Heart right ventricle (tissue), 16 donors: Measurements from ENCODE around the gene ZNF396. TPM values are rescaled to one million over a fixed set of nuclear protein-coding genes. Genes with fewer than 3 reads are reported as not detected.

Experiments
- ATAC-seq, 8 donors: fragments of 200-7000 bp; cut with Tn5 transposase; one replicate each; pipeline ENCODE4 v1.9.1; 2020; ENCODE audit warnings: mild to moderate bottlenecking in 8 of 8, moderate library complexity in 8 of 8, moderate number of reproducible peaks in 1 of 8
- DNase-seq, 2 donors: peaks; one replicate each; pipeline ENCODE4 v3.0.0-alpha.2; 2020
- H3K27ac ChIP-seq, 10 donors: fragments of 200-600 bp; sonication (generic) in 2 of 10; one replicate each; pipeline versions ENCODE4 v1.5.0 to v1.8.0; 2020 to 2022; ENCODE audit warnings: mild to moderate bottlenecking in 3 of 10
- H3K27me3 ChIP-seq, 7 donors: fragments of 200-600 bp; one replicate each; pipeline ENCODE4 v1.8.0; 2021 to 2022; ENCODE audit warnings: mild to moderate bottlenecking in 2 of 7
- H3K36me3 ChIP-seq, 9 donors: fragments of 200-600 bp; sonication (generic) in 1 of 9; one replicate each; pipeline versions ENCODE4 v1.5.0 to v1.8.0; 2020 to 2022; ENCODE audit warnings: mild to moderate bottlenecking in 2 of 9
- H3K4me1 ChIP-seq, 9 donors: fragments of 200-600 bp; sonication (generic) in 1 of 9; one replicate each; pipeline versions ENCODE4 v1.5.0 to v1.8.0; 2020 to 2022; ENCODE audit warnings: mild to moderate bottlenecking in 4 of 9
- H3K4me3 ChIP-seq, 10 donors: fragments of 200-600 bp; sonication (generic) in 2 of 10; one replicate each; pipeline versions ENCODE4 v1.5.0 to v1.8.0; 2020 to 2022; ENCODE audit warnings: mild to moderate bottlenecking in 7 of 10, moderate library complexity in 2 of 10
- H3K9me3 ChIP-seq, 11 donors: fragments of 200-600 bp in 10 of 11; sonication (generic) in 2 of 11; one replicate each; pipeline versions ENCODE4 v1.5.0 to v1.8.0; 2013 to 2022; ENCODE audit warnings: mild to moderate bottlenecking in 2 of 11, control low read depth in 1 of 11, moderate library complexity in 1 of 11
- WGBS, 2 donors: extraction: QIAGEN DNeasy Blood & Tissue Kit; methylation state at CpG; one replicate each; pipeline ENCODE4 v1.1.7; 2013; ENCODE audit warnings: inconsistent platforms in 1 of 2; 5-methylcytosine and 5-hydroxymethylcytosine counted together
- intact Hi-C, 10 donors: fragments of 100-400 bp; cut with DNase I; formaldehyde crosslinking; loops; one replicate each; pipeline versions ENCODE4 v1.11.1 to v1.14.2; 2022
- polyA plus RNA-seq, 2 donors: library from polyadenylated mRNA; stranded (reverse); fragments of 200-250 nt; gene quantifications; one replicate each; pipeline ENCODE4 v1.2.3, GENCODE V29; 2013
- total RNA-seq, 10 donors: library from RNA; stranded (reverse); fragmentation: NEBNext Ultra II Directional in 3 of 10; extraction: Animal tissue kit (Norgen Biotek cat#: 25700) in 3 of 10; gene quantifications; one replicate each; pipeline versions ENCODE4 v1.2.1 to v1.2.4, GENCODE V29; 2021 to 2023
- TF ChIP-seq, protein P1 (sequence below), 9 donors: fragments of 200-600 bp; sonication (generic) in 2 of 9; IDR thresholded peaks; one replicate each; pipeline versions ENCODE4 v1.5.0 to v1.8.0; 2021 to 2022; ENCODE audit warnings: antibody characterized with exemption in 9 of 9, mild to moderate bottlenecking in 5 of 9, moderate library complexity in 1 of 9
- donor health status: Arrhythmogenic right ventricular cardiomyopathy.
- donor health status: ischemic (EF 13 %, LVEDD 7.1; RV severe dilation, severe dysfunction).
- donor health status: healthy with polysubstance abuse.
- donor health status: DM: no; HTN: yes; CAD: no.
- donor health status: DM: no; HTN: no; CAD: no.
- donor health status: ischemic (EF 25% LVEDD 6.9; RV normal size, moderate dysfunction).
- donor health status: ischemic (EF 25% LVEDD 5.7; RV mildly dilated, moderate dysfunction).
- donor health status: healthy.
- donor health status: DM: yes; HTN: yes; CAD: no.
- donor health status: Ischemic cardiomyopathy.
- donor health status: ischemic (EF 35%, LVEDD 5.7; RV mildly dilated, moderate dysfunction).
- donor health status: nonischemic (EF 11% LVEDD 7.7; RV severe dilation, severe dysfunction).
- donor health status: DM: yes; HTN: yes; CAD: no.
- donor health status: PGD.
- donor health status: ischemic (EF 29% LVEDD 5.4; RV normal size, mild dysfunction).
- donor health status: nonischemic (EF 23%, LVEDD 6.1; RV moderate dilation, normal function).

ZNF396 gene
- total and polyA plus RNA-seq, 12 donors = 0.42 to 1.4 (median 0.64) TPM

DNA sequence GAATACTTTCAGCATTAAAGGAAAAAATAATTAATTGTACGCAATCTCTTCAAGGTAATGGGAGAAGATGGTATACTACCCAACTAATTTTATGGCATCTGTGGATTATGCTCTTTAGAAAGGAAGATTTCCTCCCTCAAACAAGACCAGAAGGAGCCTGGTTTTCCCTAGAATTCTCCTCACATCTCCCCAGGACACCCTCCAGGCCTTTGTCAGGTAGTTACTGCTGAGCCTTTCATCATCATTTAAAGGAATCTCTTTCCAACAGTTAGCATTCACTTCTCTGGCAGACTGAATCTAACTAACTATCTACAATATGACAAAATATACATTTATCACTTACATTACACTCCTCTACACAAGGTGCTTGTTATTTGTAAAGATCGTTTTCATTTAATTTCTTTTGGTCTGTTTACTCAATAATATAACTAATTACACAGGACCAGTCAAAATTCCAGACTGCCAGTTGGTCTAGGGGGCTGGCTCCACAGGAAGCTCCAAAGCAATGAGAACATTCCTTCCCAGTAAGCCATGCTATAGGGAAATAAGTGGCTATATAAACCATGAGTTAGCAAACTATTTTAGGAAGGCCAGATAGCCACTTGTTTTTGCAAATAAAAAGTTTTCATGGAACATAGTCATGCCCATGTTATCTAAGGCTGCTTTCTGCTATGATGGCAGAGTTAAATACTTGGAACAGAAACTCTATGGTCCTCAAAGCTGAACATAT is 52.0 kb downstream of the ZNF396 start:
- H3K9me3 ChIP-seq = peaks cover 0 to 9% (median 0%) of the 10 kb centered on the region in 11 donors
- 54 to 79% methylated on average over 2 of the region's 2 CpGs for WGBS, 2 donors
- no peak overlapping the region for H3K27ac ChIP-seq
- TF ChIP-seq, protein P1, sequence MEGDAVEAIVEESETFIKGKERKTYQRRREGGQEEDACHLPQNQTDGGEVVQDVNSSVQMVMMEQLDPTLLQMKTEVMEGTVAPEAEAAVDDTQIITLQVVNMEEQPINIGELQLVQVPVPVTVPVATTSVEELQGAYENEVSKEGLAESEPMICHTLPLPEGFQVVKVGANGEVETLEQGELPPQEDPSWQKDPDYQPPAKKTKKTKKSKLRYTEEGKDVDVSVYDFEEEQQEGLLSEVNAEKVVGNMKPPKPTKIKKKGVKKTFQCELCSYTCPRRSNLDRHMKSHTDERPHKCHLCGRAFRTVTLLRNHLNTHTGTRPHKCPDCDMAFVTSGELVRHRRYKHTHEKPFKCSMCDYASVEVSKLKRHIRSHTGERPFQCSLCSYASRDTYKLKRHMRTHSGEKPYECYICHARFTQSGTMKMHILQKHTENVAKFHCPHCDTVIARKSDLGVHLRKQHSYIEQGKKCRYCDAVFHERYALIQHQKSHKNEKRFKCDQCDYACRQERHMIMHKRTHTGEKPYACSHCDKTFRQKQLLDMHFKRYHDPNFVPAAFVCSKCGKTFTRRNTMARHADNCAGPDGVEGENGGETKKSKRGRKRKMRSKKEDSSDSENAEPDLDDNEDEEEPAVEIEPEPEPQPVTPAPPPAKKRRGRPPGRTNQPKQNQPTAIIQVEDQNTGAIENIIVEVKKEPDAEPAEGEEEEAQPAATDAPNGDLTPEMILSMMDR (IDR thresholded peaks at IDR 0.05) = no peak
- no peak overlapping the region for H3K4me3 ChIP-seq
- no peaks in the 10 kb centered on the region for H3K27me3 ChIP-seq
- no peaks in the 10 kb centered on the region for H3K4me1 ChIP-seq
- DNase-seq (no peak), ATAC-seq (no peak)
- no peaks in the 10 kb centered on the region for H3K36me3 ChIP-seq
- intact Hi-C loops = no loop called here

GRCh38 chr18:35322486-35323458 is 54.4 kb downstream of the ZNF396 start:
- no peaks in the 10 kb centered on the region for H3K36me3 ChIP-seq
- no peak for ATAC-seq
- DNase-seq = no peak
- peaks cover 0 to 4% (median 0%) of the 10 kb centered on the region in 11 donors for H3K9me3 ChIP-seq
- intact Hi-C loops = no loop called here
- TF ChIP-seq, protein P1 (IDR thresholded peaks at IDR 0.05) = no peak
- H3K27ac ChIP-seq = no peak overlapping the region
- H3K4me3 ChIP-seq = no peak overlapping the region
- H3K4me1 ChIP-seq = no peaks in the 10 kb centered on the region
- no peaks in the 10 kb centered on the region for H3K27me3 ChIP-seq
- 86% methylated on average over 3 of the region's 3 CpGs for WGBS, 2 donors

Other genes with a start within 250 kb of the ZNF396 start
- 10 to 100 TPM; 12.7 to 18.6 (median 14.6) TPM for gene ZNF397, start 136.3 kb downstream of the ZNF396 start, total RNA-seq
- gene ZNF397, start 136.3 kb downstream of the ZNF396 start, polyA plus RNA-seq = 10 to 100 TPM in 1 of 2 donors, 1 to 10 TPM in 1; 7.6 to 12.1 TPM
- 10 to 100 TPM; 11.6 to 16.4 (median 14.2) TPM for gene ZSCAN30, start 87.1 kb downstream of the ZNF396 start, total RNA-seq
- 10 to 100 TPM in 1 of 2 donors, 1 to 10 TPM in 1; 3.8 to 31.5 TPM for gene ZSCAN30, start 87.1 kb downstream of the ZNF396 start, polyA plus RNA-seq
- 10 to 100 TPM; 41.1 to 55.1 (median 47.8) TPM for gene ZNF24, start 32.9 kb downstream of the ZNF396 start, total RNA-seq
- 10 to 100 TPM; 10.3 to 17.8 TPM for gene ZNF24, start 32.9 kb downstream of the ZNF396 start, polyA plus RNA-seq
- 10 to 100 TPM; 19.5 to 28.4 (median 25.5) TPM for gene INO80C, start 120.6 kb upstream of the ZNF396 start, total RNA-seq
- 10 to 100 TPM; 17.3 to 24.5 TPM for gene INO80C, start 120.6 kb upstream of the ZNF396 start, polyA plus RNA-seq
- 10 to 100 TPM; 35.7 to 61.2 (median 42.5) TPM for gene GALNT1, start 204.4 kb upstream of the ZNF396 start, total RNA-seq
- gene GALNT1, start 204.4 kb upstream of the ZNF396 start, polyA plus RNA-seq = 10 to 100 TPM in 1 of 2 donors, 1 to 10 TPM in 1; 8.1 to 19.2 TPM